ENCODE results near the gene TSPAN5. TPM values are rescaled to one million over a fixed set of nuclear protein-coding genes. Genes with fewer than 3 reads are reported as not detected.

Gene TSPAN5
- total and polyA plus RNA-seq, 2 of the 4 experiments (the other 2 are of a cell fraction), result 64.8 to 79.6 TPM

DNA sequence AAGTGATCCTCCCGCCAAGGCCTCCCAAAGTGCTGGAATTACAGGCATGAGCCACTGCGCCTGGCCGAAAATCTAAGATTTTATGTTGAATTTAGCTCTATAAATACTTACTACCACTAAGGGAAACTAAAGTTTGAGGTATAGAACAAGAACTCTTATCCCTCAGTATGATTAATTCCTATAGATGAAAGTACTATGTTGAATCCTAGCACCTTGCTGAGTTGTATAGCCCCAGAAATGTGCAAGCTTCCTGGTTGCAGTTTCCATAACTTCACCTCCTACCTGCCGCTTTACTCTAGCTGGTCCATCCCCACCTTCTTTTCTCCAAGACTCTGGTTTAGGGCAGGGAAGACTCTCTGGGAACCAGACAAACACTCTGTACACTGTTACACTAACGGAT is 11.8 kb upstream of the TSPAN5 start:
- no peaks in the 10 kb centered on the region for H3K79me1 ChIP-seq (ENCODE audit: low read depth in 1 of 2, low read length in 2 of 2)
- BruUV-seq (replicated peaks), result no TSS peak
- POLR2A ChIA-PET (ENCODE audit: unreplicated experiment), result interaction anchor here (0.5 kb wide), 1 partner anchor 1215 kb away, joined by 4 read pairs; no protein-coding TSS in a partner anchor
- no peak overlapping the region for H3K23ac ChIP-seq (ENCODE audit: low read depth, low read length)
- H3K9me3 ChIP-seq (ENCODE audit: control insufficient read depth, insufficient read depth, low read length), result no peaks in the 10 kb centered on the region
- no peak for ATAC-seq (ENCODE audit: low read depth)
- no peak overlapping the region for H3K14ac ChIP-seq (replicated peaks; ENCODE audit: low read depth, low read length)
- H2BK5ac ChIP-seq (ENCODE audit: low read depth, low read length, poor library complexity, severe bottlenecking), result no peak overlapping the region
- H2BK120ac ChIP-seq (ENCODE audit: low read depth, low read length), result no peak overlapping the region
- H3K4ac ChIP-seq (ENCODE audit: low read depth, low read length), result no peak overlapping the region
- no peak overlapping the region for H2BK20ac ChIP-seq (ENCODE audit: low read depth, low read length)
- H3K4me2 ChIP-seq (ENCODE audit: low read depth, low read length), result no peak overlapping the region
- intact Hi-C loops (cut with micrococcal nuclease), result no loop called here
- H2AK9ac ChIP-seq (replicated peaks; ENCODE audit: low read depth, low read length, poor library complexity), result no peak overlapping the region
- H4K91ac ChIP-seq (ENCODE audit: insufficient read depth, low read depth, low read length), result no peak overlapping the region
- H3K27ac ChIP-seq (ENCODE audit: insufficient read depth, low read length), result no peak overlapping the region
- H3K27me3 ChIP-seq (ENCODE audit: control insufficient read depth, insufficient read depth, low read length), result no peaks in the 10 kb centered on the region
- dilution Hi-C loops (cut with HindIII; ENCODE audit: low sequenced_read_pairs, unreplicated experiment), result no loop called here
- no peak overlapping the region for H4K5ac ChIP-seq (ENCODE audit: low read depth, low read length)
- TF ChIP-seq NFE2L2 (IDR thresholded peaks at IDR 0.05; ENCODE audit: low read depth, low read length), result no peak
- TF ChIP-seq RFX5 (IDR thresholded peaks at IDR 0.05; ENCODE audit: low read depth, low read length), result no peak
- TF ChIP-seq FOS (IDR thresholded peaks at IDR 0.05; ENCODE audit: low read depth, low read length), result no peak
- no peak for TF ChIP-seq CHD1 (IDR thresholded peaks at IDR 0.05; ENCODE audit: low read depth, low read length)
- no peak for TF ChIP-seq RAD21 (IDR thresholded peaks at IDR 0.05; ENCODE audit: low read length)
- TF ChIP-seq RCOR1 (IDR thresholded peaks at IDR 0.05; ENCODE audit: insufficient replicate concordance, low read length), result no peak
- no peak for TF ChIP-seq POLR2A (IDR thresholded peaks at IDR 0.05; ENCODE audit: low read depth, low read length)
- TF ChIP-seq, protein P1, sequence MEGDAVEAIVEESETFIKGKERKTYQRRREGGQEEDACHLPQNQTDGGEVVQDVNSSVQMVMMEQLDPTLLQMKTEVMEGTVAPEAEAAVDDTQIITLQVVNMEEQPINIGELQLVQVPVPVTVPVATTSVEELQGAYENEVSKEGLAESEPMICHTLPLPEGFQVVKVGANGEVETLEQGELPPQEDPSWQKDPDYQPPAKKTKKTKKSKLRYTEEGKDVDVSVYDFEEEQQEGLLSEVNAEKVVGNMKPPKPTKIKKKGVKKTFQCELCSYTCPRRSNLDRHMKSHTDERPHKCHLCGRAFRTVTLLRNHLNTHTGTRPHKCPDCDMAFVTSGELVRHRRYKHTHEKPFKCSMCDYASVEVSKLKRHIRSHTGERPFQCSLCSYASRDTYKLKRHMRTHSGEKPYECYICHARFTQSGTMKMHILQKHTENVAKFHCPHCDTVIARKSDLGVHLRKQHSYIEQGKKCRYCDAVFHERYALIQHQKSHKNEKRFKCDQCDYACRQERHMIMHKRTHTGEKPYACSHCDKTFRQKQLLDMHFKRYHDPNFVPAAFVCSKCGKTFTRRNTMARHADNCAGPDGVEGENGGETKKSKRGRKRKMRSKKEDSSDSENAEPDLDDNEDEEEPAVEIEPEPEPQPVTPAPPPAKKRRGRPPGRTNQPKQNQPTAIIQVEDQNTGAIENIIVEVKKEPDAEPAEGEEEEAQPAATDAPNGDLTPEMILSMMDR (conservative IDR thresholded peaks at IDR 0.05; ENCODE audit: low read depth, low read length), result no peak
- TF ChIP-seq, protein P2, sequence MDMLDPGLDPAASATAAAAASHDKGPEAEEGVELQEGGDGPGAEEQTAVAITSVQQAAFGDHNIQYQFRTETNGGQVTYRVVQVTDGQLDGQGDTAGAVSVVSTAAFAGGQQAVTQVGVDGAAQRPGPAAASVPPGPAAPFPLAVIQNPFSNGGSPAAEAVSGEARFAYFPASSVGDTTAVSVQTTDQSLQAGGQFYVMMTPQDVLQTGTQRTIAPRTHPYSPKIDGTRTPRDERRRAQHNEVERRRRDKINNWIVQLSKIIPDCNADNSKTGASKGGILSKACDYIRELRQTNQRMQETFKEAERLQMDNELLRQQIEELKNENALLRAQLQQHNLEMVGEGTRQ (IDR thresholded peaks at IDR 0.05; ENCODE audit: low read depth, low read length), result no peak
- TF ChIP-seq, protein P3, sequence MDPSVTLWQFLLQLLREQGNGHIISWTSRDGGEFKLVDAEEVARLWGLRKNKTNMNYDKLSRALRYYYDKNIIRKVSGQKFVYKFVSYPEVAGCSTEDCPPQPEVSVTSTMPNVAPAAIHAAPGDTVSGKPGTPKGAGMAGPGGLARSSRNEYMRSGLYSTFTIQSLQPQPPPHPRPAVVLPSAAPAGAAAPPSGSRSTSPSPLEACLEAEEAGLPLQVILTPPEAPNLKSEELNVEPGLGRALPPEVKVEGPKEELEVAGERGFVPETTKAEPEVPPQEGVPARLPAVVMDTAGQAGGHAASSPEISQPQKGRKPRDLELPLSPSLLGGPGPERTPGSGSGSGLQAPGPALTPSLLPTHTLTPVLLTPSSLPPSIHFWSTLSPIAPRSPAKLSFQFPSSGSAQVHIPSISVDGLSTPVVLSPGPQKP (IDR thresholded peaks at IDR 0.05; ENCODE audit: borderline replicate concordance, low read depth, low read length), result no peak
- TF ChIP-seq CEBPB (IDR thresholded peaks at IDR 0.05; ENCODE audit: low read depth, low read length), result no peak
- no peak for TF ChIP-seq MXI1 (IDR thresholded peaks at IDR 0.05; ENCODE audit: borderline replicate concordance, low read depth, low read length)
- TF ChIP-seq BHLHE40 (IDR thresholded peaks at IDR 0.05; ENCODE audit: low read depth, low read length), result no peak
- TF ChIP-seq MAFK (IDR thresholded peaks at IDR 0.05; ENCODE audit: low read depth, low read length), result no peak
- TF ChIP-seq MAZ (IDR thresholded peaks at IDR 0.05; ENCODE audit: borderline replicate concordance, low read depth, low read length), result no peak
- TF ChIP-seq SMC3 (IDR thresholded peaks at IDR 0.05; ENCODE audit: low read depth, low read length), result no peak
- no peak overlapping the region for H2AK5ac ChIP-seq (ENCODE audit: low read depth, low read length)
- CTCF ChIA-PET, result no interaction called here
- H3K9me1 ChIP-seq (ENCODE audit: insufficient read depth, low read length), result no peaks in the 10 kb centered on the region; the same call in 1 of the 2 replicates
- no peaks in the 10 kb centered on the region for H3K36me3 ChIP-seq (ENCODE audit: control insufficient read depth, insufficient read depth, low read length)
- H2BK15ac ChIP-seq (ENCODE audit: low read depth, low read length), result no peak overlapping the region
- H3K18ac ChIP-seq (ENCODE audit: low read depth, low read length), result no peak overlapping the region
- no peaks in the 10 kb centered on the region for H4K20me1 ChIP-seq (ENCODE audit: insufficient read depth, low read length)
- in situ Hi-C loops (cut with MboI; ENCODE audit: low sequenced_read_pairs), result loop anchor here (25.0 kb wide), 2 partner anchors 408 to 508 kb away; partner anchors contain the start of gene RAP1GDS1
- H3K9ac ChIP-seq (ENCODE audit: low read depth, low read length), result no peak overlapping the region
- H2AFZ ChIP-seq (replicated peaks; ENCODE audit: low read length, poor library complexity), result no peak overlapping the region
- no peak for DNase-seq
- WGBS, 2 experiments (ENCODE audit: extremely low coverage in 2 of 2, insufficient read length in 1 of 2), result 83% methylated on average over 1 of the region's 5 CpGs; no CpG with 5 or more reads in 1 of the 2 experiments
- H3K4me1 ChIP-seq (ENCODE audit: control insufficient read depth, insufficient read depth, low read length), result 0 out of 2 replicates have a peak, but pooled peaks cover 3% of the 10 kb centered on the region
- no peak overlapping the region for H3K4me3 ChIP-seq (ENCODE audit: insufficient read depth, low read depth, low read length)
- no peak overlapping the region for H4K8ac ChIP-seq (ENCODE audit: low read depth in 2 of 2, low read length in 2 of 2)
- H3K56ac ChIP-seq (ENCODE audit: extremely low read depth, insufficient read depth, low read length), result no peak overlapping the region

Measured in IMR-90 (cell line).